GM23338 (cell line): ENCODE measurements around the gene OR8A1. TPM values are rescaled to one million over a fixed set of nuclear protein-coding genes. Genes with fewer than 3 reads are reported as not detected.

Experiments
- ATAC-seq: fragments of 200-7000 bp; cut with Tn5 transposase; 3 replicates; pipeline ENCODE4 v1.9.1; 2020
- DNase-seq: peaks from one replicate; pipeline ENCODE4 v3.0.0-alpha.2; 2015; ENCODE audit warnings: low spot score
- H2AFZ ChIP-seq: fragments of 200-600 bp; sonication (generic); 2 replicates; pipeline ENCODE4 v1.8.0; 2016; ENCODE audit warnings: antibody characterized with exemption, mild to moderate bottlenecking, moderate library complexity
- H3F3A ChIP-seq: fragments of 200-600 bp; sonication (generic); replicated peaks from 2 replicates; pipeline ENCODE4 v1.8.0; 2017; ENCODE audit warnings: antibody characterized with exemption, mixed run types, low read depth
- H3K27ac ChIP-seq: fragments of 200-600 bp; sonication (generic); 2 replicates; pipeline ENCODE4 v1.6.1; 2016; ENCODE audit warnings: low read depth
- H3K27me3 ChIP-seq: fragments of 200-600 bp; sonication (generic); 2 replicates; pipeline ENCODE4 v1.8.0; 2016; ENCODE audit warnings: mild to moderate bottlenecking, mixed run types, moderate library complexity; ENCODE audit not compliant: insufficient read depth
- H3K36me3 ChIP-seq: fragments of 200-600 bp; sonication (generic); 2 replicates; pipeline ENCODE4 v1.8.0; 2016; ENCODE audit warnings: mild to moderate bottlenecking; ENCODE audit not compliant: insufficient read depth
- H3K4me1 ChIP-seq: fragments of 200-600 bp; sonication (generic); 2 replicates; pipeline ENCODE4 v1.8.0; 2016; ENCODE audit warnings: mild to moderate bottlenecking, moderate library complexity; ENCODE audit not compliant: insufficient read depth
- H3K4me2 ChIP-seq: fragments of 200-600 bp; sonication (generic); 2 replicates; pipeline ENCODE4 v1.7.1; 2017; ENCODE audit warnings: mixed run types
- H3K4me3 ChIP-seq: fragments of 200-600 bp; sonication (generic); 2 replicates; pipeline ENCODE4 v1.6.1; 2016; ENCODE audit warnings: mixed run types
- H3K79me2 ChIP-seq: fragments of 200-600 bp; sonication (generic); replicated peaks from 2 replicates; pipeline ENCODE4 v1.8.0; 2017; ENCODE audit warnings: mild to moderate bottlenecking; ENCODE audit not compliant: insufficient read depth
- H3K9me2 ChIP-seq: fragments of 200-600 bp; sonication (generic); 2 replicates; pipeline ENCODE4 v1.8.0; 2017; ENCODE audit not compliant: insufficient read depth
- H4K20me1 ChIP-seq: fragments of 200-600 bp; sonication (generic); replicated peaks from 2 replicates; pipeline ENCODE4 v1.8.0; 2017; ENCODE audit warnings: mild to moderate bottlenecking; ENCODE audit not compliant: insufficient read depth
- H3K27ac Mint-ChIP-seq: 2 replicates; pipeline ENCODE4 v1.8.0; 2020; ENCODE audit warnings: inconsistent platforms, mild to moderate bottlenecking, moderate library complexity, mixed read lengths
- H3K27me3 Mint-ChIP-seq: 3 replicates; pipeline ENCODE4 v1.8.0; 2022; ENCODE audit warnings: low read depth, mild to moderate bottlenecking, moderate library complexity, mixed read lengths, inconsistent platforms; ENCODE audit not compliant: insufficient read depth, poor library complexity
- H3K36me3 Mint-ChIP-seq: 3 replicates; pipeline ENCODE4 v1.8.0; 2021; ENCODE audit warnings: low read depth, mild to moderate bottlenecking, inconsistent platforms, moderate library complexity, mixed read lengths
- H3K4me1 Mint-ChIP-seq: 3 replicates; pipeline ENCODE4 v1.8.0; 2020; ENCODE audit warnings: mild to moderate bottlenecking, inconsistent platforms, mixed read lengths
- H3K4me3 Mint-ChIP-seq: 3 replicates; pipeline ENCODE4 v1.8.0; 2021; ENCODE audit warnings: moderate library complexity, mild to moderate bottlenecking, inconsistent platforms, mixed read lengths
- H3K9me3 Mint-ChIP-seq: 3 replicates; pipeline ENCODE4 v1.8.0; 2020; ENCODE audit warnings: moderate library complexity, mild to moderate bottlenecking, inconsistent platforms, mixed read lengths
- CREB1 ChIP-seq: fragments of 250-450 bp; sonication (Bioruptor Pico); IDR thresholded peaks from 2 replicates; pipeline ENCODE4 v1.5.0; 2020; ENCODE audit warnings: low read depth, mild to moderate bottlenecking, moderate library complexity
- CTCF ChIP-seq, 2 experiments: fragments of 200-600 bp in 1 of 2; sonication (generic) in 1 of 2; conservative IDR thresholded peaks; 2 replicates each; pipeline versions ENCODE4 v1.5.1 to v1.6.1; 2016 to 2017; ENCODE audit warnings: antibody characterized with exemption in 2 of 2, low read depth in 2 of 2, mild to moderate bottlenecking in 2 of 2, moderate library complexity in 1 of 2
- EZH2phosphoT487 ChIP-seq: fragments of 200-600 bp; sonication (generic); IDR thresholded peaks from one replicate; pipeline ENCODE4 v1.8.1; 2018; ENCODE audit warnings: antibody characterized with exemption; ENCODE audit not compliant: unreplicated experiment
- JUNB ChIP-seq: IDR thresholded peaks from one replicate; pipeline ENCODE4 v1.6.1; 2016; ENCODE audit warnings: antibody characterized with exemption; ENCODE audit not compliant: unreplicated experiment
- NANOG ChIP-seq: IDR thresholded peaks from 2 replicates; pipeline ENCODE4 v1.6.1; 2016; ENCODE audit warnings: antibody characterized with exemption, borderline replicate concordance
- POLR2AphosphoS5 ChIP-seq: IDR thresholded peaks from 2 replicates; pipeline ENCODE4 v1.6.1; 2016; ENCODE audit warnings: antibody characterized with exemption, low read depth
- REST ChIP-seq: IDR thresholded peaks from one replicate; pipeline ENCODE4 v1.6.1; 2018; ENCODE audit warnings: antibody characterized with exemption; ENCODE audit not compliant: unreplicated experiment
- ZNF114 ChIP-seq: fragments of 250-450 bp; sonication (Bioruptor Pico); IDR thresholded peaks from 2 replicates; pipeline ENCODE4 v1.5.0; 2020; ENCODE audit warnings: mild to moderate bottlenecking, moderate library complexity
- ZNF331 ChIP-seq: fragments of 250-450 bp; sonication (Bioruptor Pico); IDR thresholded peaks from 2 replicates; pipeline ENCODE4 v1.5.0; 2020; ENCODE audit warnings: low read depth, mild to moderate bottlenecking, moderate library complexity
- ZNF462 ChIP-seq: fragments of 250-450 bp; sonication (Bioruptor Pico); IDR thresholded peaks from 2 replicates; pipeline ENCODE4 v1.5.0; 2020; ENCODE audit warnings: mild to moderate bottlenecking, moderate library complexity
- polyA plus RNA-seq: library from polyadenylated mRNA; unstranded; fragments of >200 nt; fragmentation: Nextera tagmentation; extraction: Ambion mirVana; gene quantifications from 2 replicates; pipeline ENCODE4 v1.2.1, GENCODE V29; 2016
- total RNA-seq: library from RNA; depleted of rRNA; stranded (reverse); fragments of >200 nt; shearing (Covaris generic); gene quantifications from 2 replicates; pipeline ENCODE4 v1.2.3, GENCODE V29; 2014
- TF ChIP-seq, protein P1 (sequence below): IDR thresholded peaks from 2 replicates; pipeline ENCODE4 v1.6.1; 2016; ENCODE audit warnings: antibody characterized with exemption

OR8A1 gene
- total and polyA plus RNA-seq, 2 experiments from 2014 or later = not detected

- no peak for TF ChIP-seq CTCF (conservative IDR thresholded peaks at IDR 0.05; ENCODE audit: low read depth in 2 of 2)
Measured at GRCh38 chr11:124597626-124598025, 27.8 kb downstream of the OR8A1 start (continued).

DNA sequence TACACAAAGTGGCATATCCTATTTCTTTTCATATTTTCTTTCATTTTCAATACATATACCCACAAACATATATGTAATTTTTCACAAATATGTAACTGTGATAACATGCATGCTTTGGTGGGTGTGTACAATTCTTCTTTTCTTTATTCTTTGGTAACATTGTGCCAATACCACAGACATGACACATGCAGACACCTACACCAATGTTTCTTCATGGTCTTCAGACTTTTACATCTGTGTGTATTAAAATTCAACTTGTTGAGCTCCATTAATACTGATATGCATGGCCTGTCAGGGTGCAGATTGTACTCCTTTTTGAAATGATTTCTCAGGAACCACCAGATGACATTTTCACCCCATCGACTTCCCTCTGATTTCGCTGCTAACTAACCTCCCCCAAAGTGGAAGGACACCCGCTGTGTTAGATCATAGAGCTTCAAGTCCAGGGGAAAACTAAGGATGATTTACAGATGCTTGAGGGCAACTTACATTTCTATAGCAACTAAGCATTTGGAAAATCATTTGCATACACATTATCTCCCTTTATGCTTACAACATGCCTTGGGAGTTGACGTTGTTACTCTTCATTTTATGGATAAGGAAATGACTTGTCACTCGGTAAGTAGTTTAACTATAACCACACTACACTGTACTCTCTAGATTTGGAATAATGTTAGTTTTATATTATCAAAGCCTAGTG lies 31.0 kb downstream of the OR8A1 start:
- H3K27ac ChIP-seq = no peak overlapping the region
- H3K4me2 ChIP-seq = peak overlapping the region; percentile 16; the same call in 1 of the 2 replicates
- no peak overlapping the region for H3K4me3 ChIP-seq
- H4K20me1 ChIP-seq = no peaks in the 10 kb centered on the region
- Mint-ChIP-seq H3K27me3 (peaks cover 8% of the 10 kb centered on the region), H3K9me3 (no peaks in the 10 kb centered on the region), H3K27ac (no peak overlapping the region), H3K4me1 (peaks cover 10% of the 10 kb centered on the region), H3K36me3 (no peaks in the 10 kb centered on the region), H3K4me3 (no peak overlapping the region)
- no peaks in the 10 kb centered on the region for H3K79me2 ChIP-seq
- no peaks in the 10 kb centered on the region for H3K27me3 ChIP-seq
- no peaks in the 10 kb centered on the region for H3K9me2 ChIP-seq
- H2AFZ ChIP-seq = no peak overlapping the region
- no peaks in the 10 kb centered on the region for H3F3A ChIP-seq
- peaks cover 13% of the 10 kb centered on the region for H3K4me1 ChIP-seq
- H3K36me3 ChIP-seq = no peaks in the 10 kb centered on the region
- peak; percentile 17 for DNase-seq
- ATAC-seq = no peak
- TF ChIP-seq, protein P1, sequence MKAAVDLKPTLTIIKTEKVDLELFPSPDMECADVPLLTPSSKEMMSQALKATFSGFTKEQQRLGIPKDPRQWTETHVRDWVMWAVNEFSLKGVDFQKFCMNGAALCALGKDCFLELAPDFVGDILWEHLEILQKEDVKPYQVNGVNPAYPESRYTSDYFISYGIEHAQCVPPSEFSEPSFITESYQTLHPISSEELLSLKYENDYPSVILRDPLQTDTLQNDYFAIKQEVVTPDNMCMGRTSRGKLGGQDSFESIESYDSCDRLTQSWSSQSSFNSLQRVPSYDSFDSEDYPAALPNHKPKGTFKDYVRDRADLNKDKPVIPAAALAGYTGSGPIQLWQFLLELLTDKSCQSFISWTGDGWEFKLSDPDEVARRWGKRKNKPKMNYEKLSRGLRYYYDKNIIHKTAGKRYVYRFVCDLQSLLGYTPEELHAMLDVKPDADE = no peak
- TF ChIP-seq ZNF331 (CRISPR knock-in tag) = no peak
- TF ChIP-seq JUNB = no peak
- TF ChIP-seq ZNF114 (CRISPR knock-in tag) = no peak
- no peak for TF ChIP-seq NANOG
- no peak for TF ChIP-seq EZH2phosphoT487
- no peak for TF ChIP-seq POLR2AphosphoS5
- TF ChIP-seq ZNF462 = no peak
- TF ChIP-seq CREB1 (CRISPR knock-in tag) = no peak
- TF ChIP-seq REST = no peak
